ENCODE results near the gene DOK3.
A peak's percentile ranks its signal among the peaks of the same experiment; 100 is the strongest.

Gene DOK3, protein sequence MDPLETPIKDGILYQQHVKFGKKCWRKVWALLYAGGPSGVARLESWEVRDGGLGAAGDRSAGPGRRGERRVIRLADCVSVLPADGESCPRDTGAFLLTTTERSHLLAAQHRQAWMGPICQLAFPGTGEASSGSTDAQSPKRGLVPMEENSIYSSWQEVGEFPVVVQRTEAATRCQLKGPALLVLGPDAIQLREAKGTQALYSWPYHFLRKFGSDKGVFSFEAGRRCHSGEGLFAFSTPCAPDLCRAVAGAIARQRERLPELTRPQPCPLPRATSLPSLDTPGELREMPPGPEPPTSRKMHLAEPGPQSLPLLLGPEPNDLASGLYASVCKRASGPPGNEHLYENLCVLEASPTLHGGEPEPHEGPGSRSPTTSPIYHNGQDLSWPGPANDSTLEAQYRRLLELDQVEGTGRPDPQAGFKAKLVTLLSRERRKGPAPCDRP

DNA sequence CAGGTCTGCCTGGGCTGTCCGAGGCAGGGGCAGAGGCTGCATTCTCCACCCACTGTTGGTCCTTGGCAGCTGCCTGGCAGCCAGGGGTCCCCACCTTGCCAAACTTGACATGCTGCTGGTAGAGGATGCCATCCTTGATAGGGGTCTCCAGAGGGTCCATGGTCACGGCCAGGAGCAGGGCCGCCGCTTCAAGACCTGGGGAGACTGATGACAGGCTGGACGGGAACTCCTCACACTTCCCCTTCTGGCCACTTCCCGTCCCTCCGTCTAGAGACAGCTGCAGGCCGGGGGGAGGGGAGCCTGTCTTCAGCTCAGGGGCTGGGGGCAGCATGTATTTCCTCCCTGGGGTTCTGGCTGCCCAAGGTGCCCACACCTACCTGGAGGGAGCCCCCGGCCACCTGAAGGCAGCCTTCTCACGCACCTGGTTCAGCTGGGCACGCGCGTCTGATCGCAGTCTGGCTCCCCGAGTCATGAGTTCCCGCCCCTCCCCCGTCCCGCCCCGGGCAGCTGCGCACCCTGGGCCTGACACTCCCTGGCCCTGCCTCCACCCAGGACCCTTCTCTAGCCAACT, at the start of gene DOK3:
TSS of gene DOK3 (minus strand) at position 446 of the 571 bp plus-strand sequence. CDS start at position 160, 286 bp downstream.
- no peaks in the 10 kb centered on the region for H3K27me3 Mint-ChIP-seq
- H3K4me3 Mint-ChIP-seq, result no peak within 1 kb of the TSS
- peaks cover 13% of the 10 kb centered on the region for H3K36me3 Mint-ChIP-seq
- H3K4me1 Mint-ChIP-seq, result peaks cover 3% of the 10 kb centered on the region
- no peak within 1 kb of the TSS for H3K27ac Mint-ChIP-seq
- H3K9me3 Mint-ChIP-seq, result no peaks in the 10 kb centered on the region

DNA sequence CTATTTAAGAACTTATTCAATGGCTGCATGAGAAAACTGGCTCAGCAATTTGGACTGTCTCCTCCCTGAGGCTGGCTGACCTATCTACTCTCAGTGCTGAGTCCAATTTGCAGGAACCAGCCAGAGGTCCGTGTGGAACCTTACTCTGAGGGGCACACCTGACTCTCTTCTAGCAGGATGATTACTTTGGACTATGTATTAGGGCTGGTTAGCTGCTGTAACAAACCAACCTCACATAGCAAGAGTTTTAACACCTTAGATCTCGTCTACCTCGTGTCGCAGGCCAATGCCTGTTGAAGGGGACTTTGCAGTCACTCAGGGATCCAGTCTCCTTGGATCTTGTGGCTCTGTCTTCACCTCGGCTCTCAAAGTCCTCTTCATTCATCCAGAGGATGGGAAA, 48.2 kb upstream of the DOK3 start:
- no peaks in the 10 kb centered on the region for H3K27me3 Mint-ChIP-seq
- no peaks in the 10 kb centered on the region for H3K9me3 Mint-ChIP-seq
- H3K4me1 Mint-ChIP-seq, result peaks cover 16% of the 10 kb centered on the region
- H3K4me3 Mint-ChIP-seq, result no peak overlapping the region
- no peaks in the 10 kb centered on the region for H3K36me3 Mint-ChIP-seq
- no peak overlapping the region for H3K27ac Mint-ChIP-seq

DNA sequence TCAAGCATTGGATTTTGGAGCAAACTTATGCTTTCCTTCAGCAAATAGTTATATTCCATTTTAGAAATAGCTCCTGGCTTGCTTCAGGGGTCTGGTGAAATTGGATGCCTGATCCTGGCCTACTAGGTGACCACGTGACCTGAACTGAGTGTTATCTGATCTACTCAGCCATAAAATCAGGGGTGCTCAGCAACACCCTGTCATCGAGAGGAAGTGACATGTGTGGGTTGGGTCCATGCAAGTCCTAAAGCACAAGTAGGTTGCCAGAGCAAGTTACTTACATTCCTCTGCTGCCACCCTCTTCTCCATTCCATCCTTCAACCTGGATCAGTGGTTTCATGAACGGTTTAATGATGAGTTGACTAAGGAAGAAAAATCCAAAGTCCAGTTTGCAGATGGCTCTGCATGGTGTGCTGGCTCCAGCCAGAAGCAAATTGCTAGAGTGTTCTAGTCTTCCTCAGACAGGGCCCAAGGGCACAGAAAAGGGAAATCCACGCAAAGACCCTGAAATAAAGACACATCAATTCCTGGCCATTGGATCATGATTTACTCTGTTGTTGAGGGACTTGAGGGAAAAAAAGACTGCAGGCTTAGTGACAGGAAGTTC, 47.5 kb upstream of the DOK3 start:
- no peaks in the 10 kb centered on the region for H3K36me3 Mint-ChIP-seq
- H3K4me3 Mint-ChIP-seq, result no peak overlapping the region
- H3K4me1 Mint-ChIP-seq, result peaks cover 23% of the 10 kb centered on the region
- no peak overlapping the region for H3K27ac Mint-ChIP-seq
- no peaks in the 10 kb centered on the region for H3K9me3 Mint-ChIP-seq
- H3K27me3 Mint-ChIP-seq, result no peaks in the 10 kb centered on the region

DNA sequence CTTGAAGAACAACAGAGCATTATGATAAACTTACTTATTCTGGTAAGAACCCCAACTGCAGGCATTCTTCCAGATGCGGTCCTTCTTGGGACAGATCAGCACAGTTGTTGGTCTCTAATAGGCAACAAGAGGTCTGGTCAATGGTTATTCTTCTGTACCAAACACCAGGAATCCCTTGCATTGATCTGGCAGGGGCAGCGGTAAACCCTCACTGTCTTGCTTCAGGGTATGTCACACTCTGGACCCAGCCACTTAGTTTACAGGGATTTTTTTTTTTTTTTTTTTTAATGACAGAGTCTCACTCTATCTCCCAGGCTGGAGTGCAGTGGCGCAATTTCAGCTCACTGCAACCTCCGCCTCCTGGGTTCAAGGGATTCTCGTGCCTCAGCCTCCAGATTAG, 46.0 kb upstream of the DOK3 start:
- Mint-ChIP-seq H3K4me3 (peak overlapping the region; percentile 92), H3K27me3 (no peaks in the 10 kb centered on the region), H3K4me1 (peaks cover 26% of the 10 kb centered on the region), H3K36me3 (no peaks in the 10 kb centered on the region), H3K9me3 (no peaks in the 10 kb centered on the region), H3K27ac (no peak overlapping the region)

DNA sequence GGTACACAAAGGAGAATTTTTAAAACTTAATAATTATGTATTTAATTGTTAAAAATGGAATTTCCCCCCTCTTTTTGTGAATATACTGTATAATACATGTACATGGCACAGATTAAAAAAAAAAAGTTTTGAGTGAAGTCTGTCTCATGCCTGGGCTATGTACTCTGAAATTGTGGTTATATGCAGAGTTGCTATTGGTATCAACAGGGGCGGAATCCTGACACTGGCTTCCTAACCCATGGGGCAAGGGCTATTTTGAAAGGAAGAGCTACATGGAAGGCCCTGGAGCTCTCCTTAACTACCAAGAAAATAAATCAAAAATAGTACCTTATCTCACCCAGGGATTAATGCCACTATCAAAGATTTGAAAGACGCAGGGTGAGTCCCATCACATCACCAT, 45.6 kb upstream of the DOK3 start:
- no peaks in the 10 kb centered on the region for H3K27me3 Mint-ChIP-seq
- H3K27ac Mint-ChIP-seq, result no peak overlapping the region

DNA sequence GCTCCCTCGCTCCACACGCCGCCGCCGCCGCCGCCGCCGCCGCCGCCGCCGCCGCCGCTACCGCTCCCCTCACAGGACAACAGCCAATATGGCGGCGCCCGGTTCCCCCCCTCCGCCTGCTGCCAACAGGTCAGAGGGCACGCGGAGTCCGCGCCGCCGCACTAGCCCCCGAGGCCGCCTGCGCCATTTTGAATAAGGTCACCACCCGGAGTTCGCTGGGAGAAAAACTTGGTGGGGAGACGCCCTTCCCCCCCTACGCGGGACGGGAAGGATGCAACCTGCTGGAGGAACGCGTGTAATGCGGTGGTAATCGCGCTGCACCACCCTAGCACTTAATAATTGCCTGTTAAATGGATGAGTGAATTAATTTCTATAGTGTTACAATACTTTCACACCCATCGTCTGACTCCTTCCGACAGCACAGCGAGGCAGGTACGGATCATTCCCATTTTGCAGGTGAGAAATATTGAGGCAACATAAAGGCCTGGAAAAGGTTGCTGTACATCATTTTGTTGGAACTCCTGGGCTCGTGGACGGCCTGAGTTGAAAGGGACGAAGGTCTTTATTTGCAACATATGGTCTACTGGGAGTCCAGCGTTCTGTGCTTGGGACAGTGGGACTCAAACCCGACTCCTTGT, 45.0 kb upstream of the DOK3 start, which contains the start of gene FAM193B:
TSS of gene FAM193B (minus strand) at position 90 of the 638 bp plus-strand sequence. CDS start 105 bp downstream, outside the sequence.
- Mint-ChIP-seq H3K4me1 (peaks cover 32% of the 10 kb centered on the region), H3K4me3 (peak within 1 kb of the TSS; percentile 92), H3K36me3 (no peaks in the 10 kb centered on the region), H3K9me3 (no peaks in the 10 kb centered on the region), H3K27me3 (no peaks in the 10 kb centered on the region), H3K27ac (peak within 1 kb of the TSS; percentile 89)

More for the DNA sequence above, 45.6 kb upstream of the DOK3 start:
- Mint-ChIP-seq H3K36me3 (no peaks in the 10 kb centered on the region), H3K4me3 (peak overlapping the region; percentile 92), H3K9me3 (no peaks in the 10 kb centered on the region), H3K4me1 (peaks cover 28% of the 10 kb centered on the region)

DNA sequence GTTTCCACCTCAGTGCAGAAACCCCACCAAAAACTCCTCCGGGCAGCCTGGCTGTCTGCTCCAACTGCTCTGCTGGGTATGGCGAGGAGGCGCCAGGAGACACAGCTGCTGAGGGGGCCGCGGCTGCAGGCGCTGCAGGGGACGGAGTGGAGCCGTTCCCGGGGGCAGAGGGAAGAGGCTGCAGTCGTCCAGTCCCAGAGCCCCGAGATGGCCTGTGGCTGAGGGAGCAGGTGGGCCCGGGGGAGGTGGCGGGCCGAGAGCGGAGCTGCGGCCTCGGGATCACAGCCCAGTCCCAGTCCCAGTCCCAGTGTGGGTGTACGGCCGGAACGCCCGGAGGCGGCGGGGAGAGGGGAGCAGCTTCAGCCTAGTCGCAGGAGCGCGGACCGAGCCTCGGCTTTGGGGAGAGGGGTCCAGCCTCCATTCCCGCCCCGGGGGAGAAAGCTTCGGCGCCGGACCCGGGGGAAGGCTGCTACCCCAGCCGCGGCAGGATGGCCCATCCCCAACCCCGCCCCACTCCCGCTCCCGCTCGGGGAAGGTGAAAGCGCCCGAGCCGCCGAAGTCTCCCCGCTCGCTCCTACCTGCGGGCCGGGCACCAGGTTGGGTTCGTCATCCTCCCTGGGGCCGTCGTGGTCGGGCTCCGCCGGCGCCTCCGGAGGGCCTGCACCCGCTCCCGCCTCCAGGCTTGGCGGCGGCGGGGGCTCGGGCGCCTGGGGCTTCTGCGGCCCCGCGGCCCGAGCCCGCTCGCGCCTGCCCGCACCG, 44.2 kb upstream of the DOK3 start:
- Mint-ChIP-seq H3K36me3 (no peaks in the 10 kb centered on the region), H3K4me3 (peak overlapping the region; percentile 82), H3K27me3 (no peaks in the 10 kb centered on the region), H3K9me3 (no peaks in the 10 kb centered on the region), H3K27ac (no peak overlapping the region), H3K4me1 (peaks cover 35% of the 10 kb centered on the region)

DNA sequence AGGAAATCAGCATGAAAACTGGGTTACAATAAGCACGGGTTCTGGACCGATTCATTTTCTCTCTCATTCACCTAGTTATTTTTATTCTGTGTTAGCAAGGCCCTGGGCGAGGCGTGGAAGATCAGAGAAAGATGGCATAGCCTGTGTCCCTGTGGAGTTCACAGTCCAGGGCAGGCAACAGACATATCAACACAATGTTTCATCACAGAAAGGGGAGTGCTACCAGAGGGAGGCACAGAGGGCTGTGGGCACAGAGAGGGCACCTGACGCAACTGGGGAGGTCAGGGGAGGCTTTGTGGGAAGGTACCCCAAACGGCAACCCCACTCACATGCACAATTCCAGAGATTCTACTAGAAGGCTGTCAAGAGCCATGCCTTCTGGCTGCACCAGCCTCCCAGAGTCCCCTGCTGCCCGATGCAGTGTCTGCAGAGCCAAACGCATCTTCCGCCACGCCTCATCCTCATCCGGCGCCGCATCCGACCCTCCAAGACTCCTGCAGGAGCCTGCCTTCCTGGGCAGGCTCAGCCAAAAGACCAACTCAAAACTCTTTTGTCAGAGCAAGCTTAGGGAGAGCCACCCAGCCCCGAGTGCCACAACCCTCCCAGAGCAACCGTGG, 43.3 kb upstream of the DOK3 start:
- Mint-ChIP-seq H3K4me3 (peak overlapping the region; percentile 82), H3K27ac (peak overlapping the region; percentile 70), H3K9me3 (no peaks in the 10 kb centered on the region), H3K36me3 (no peaks in the 10 kb centered on the region), H3K4me1 (peaks cover 42% of the 10 kb centered on the region), H3K27me3 (no peaks in the 10 kb centered on the region)

DNA sequence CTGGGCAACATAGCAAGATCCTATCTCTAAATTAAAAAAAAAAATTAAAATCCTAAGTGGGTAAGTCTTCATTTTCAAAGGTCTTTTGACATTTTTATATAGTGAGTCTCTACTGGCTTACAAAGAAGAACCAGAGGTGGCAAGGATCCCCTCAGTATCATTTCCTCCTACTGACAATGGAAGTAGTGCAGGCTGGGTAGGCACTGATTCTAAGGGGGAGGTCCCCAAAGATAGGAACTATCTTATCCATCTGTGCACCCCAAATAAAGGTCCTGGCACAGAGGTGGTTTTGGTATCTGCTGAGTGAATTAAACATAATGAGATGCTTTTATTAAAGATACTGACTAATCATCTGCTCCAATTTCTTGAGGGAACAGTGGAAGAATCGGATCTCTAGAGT, 40.5 kb upstream of the DOK3 start:
- no peaks in the 10 kb centered on the region for H3K9me3 Mint-ChIP-seq
- H3K27ac Mint-ChIP-seq, result no peak overlapping the region
- no peak overlapping the region for H3K4me3 Mint-ChIP-seq
- peaks cover 56% of the 10 kb centered on the region for H3K4me1 Mint-ChIP-seq
- no peaks in the 10 kb centered on the region for H3K27me3 Mint-ChIP-seq
- H3K36me3 Mint-ChIP-seq, result peaks cover 6% of the 10 kb centered on the region

DNA sequence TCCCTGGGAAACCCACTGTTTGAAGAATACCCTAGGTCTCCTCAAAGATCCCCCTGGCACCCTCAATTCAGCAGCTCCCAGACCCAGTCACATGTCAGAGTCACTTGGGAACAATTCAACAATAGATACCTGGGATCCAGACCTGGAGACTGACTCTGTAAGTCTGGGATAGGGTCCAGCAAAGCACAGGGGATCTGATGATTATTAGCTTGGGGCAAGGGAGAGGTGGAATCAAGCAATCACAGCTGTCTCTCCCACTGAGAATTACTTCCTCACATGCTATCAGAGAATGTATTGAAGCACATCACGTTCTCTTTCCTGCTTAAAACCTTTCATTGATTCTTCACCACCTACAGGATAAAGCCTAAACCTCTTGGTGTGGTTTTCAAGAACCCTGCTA, 38.9 kb upstream of the DOK3 start:
- H3K9me3 Mint-ChIP-seq, result no peaks in the 10 kb centered on the region
- H3K4me3 Mint-ChIP-seq, result no peak overlapping the region
- H3K27me3 Mint-ChIP-seq, result no peaks in the 10 kb centered on the region
- H3K27ac Mint-ChIP-seq, result no peak overlapping the region
- peaks cover 6% of the 10 kb centered on the region for H3K36me3 Mint-ChIP-seq
- H3K4me1 Mint-ChIP-seq, result peaks cover 51% of the 10 kb centered on the region

DNA sequence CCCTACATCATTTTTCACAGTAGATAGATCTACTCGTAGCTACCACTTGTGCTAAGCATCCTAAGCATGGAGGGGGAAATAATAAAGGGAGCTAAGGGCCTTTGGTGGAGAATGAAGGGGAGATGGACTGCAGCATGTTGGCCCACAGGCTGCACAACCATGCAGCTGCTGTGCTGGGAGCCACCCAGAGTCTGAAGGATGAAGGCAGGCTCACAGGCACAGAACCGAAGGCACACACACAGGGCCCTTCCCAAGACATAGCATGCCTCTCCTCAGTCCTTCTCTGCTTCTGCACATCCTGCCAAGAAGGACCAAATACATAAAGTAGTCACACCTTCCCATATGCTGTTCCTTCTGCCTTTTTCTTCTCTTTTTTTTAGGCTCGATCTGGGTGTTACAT, 38.1 kb upstream of the DOK3 start:
- Mint-ChIP-seq H3K9me3 (no peaks in the 10 kb centered on the region), H3K36me3 (peaks cover 6% of the 10 kb centered on the region), H3K27ac (no peak overlapping the region), H3K4me1 (peaks cover 49% of the 10 kb centered on the region), H3K27me3 (no peaks in the 10 kb centered on the region), H3K4me3 (no peak overlapping the region)

DNA sequence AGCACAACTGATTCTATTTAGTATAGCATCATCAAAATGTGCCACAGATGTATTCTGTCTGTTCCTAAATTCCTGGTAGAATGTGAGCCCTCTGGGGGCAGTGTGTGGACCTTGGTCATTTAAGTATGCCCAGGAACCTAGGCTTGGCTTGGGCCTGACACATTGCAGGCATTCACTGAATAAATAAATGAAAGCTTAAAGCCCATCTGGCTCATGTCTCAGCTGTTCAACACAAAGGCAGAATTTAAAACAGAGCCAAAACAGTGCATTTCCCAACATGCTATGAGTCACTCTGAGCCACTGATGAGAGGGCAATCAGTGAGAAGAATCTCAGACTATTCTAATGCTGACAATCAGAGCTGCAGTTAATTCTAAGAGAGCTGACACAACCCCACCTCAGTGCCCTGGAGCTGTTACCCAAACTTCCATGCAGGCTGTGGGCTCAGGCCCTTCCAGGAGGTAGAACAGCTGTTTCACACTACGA, 36.7 kb upstream of the DOK3 start:
- Mint-ChIP-seq H3K36me3 (peaks cover 11% of the 10 kb centered on the region), H3K4me3 (no peak overlapping the region), H3K9me3 (no peaks in the 10 kb centered on the region), H3K27ac (no peak overlapping the region), H3K4me1 (peaks cover 47% of the 10 kb centered on the region), H3K27me3 (no peaks in the 10 kb centered on the region)

DNA sequence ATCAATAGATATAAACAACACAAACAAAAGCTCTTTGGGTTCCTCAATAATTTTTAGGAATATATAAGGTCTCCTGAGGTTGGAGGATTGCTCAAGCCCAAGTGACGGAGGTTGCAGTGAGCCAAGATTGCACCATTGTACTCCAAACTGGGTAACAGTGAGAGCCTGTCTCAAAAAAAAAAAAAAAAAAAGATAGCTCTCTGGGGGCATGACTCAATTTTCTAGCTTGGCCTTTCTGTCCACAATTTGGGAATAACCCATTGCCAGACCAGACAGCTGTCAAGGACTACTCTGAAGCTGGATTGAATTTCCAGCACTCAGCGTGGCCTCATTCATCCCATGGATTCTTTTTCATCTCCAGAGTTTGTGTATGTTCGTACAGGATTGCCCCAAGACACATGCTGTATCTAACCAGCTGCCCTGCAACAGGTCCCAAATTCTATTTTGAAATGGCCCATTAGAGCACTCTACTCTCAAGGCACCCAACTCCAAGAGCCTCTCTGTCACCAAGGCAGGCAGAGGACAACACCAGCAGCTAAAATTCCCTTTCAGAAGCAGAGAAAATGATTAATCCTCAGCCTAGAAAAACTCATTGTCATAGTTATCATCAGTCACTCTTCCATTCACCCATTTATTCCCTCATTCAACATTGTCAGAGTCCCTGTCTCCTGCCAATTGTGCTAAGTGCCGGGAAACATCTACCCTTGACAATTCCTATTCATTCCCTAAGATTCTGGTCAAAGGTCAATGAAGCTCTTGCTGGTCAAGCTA, 36.0 kb upstream of the DOK3 start:
- Mint-ChIP-seq H3K4me1 (peaks cover 47% of the 10 kb centered on the region), H3K27me3 (no peaks in the 10 kb centered on the region), H3K9me3 (no peaks in the 10 kb centered on the region), H3K27ac (peak overlapping the region; percentile 1), H3K36me3 (peaks cover 11% of the 10 kb centered on the region), H3K4me3 (no peak overlapping the region)

DNA sequence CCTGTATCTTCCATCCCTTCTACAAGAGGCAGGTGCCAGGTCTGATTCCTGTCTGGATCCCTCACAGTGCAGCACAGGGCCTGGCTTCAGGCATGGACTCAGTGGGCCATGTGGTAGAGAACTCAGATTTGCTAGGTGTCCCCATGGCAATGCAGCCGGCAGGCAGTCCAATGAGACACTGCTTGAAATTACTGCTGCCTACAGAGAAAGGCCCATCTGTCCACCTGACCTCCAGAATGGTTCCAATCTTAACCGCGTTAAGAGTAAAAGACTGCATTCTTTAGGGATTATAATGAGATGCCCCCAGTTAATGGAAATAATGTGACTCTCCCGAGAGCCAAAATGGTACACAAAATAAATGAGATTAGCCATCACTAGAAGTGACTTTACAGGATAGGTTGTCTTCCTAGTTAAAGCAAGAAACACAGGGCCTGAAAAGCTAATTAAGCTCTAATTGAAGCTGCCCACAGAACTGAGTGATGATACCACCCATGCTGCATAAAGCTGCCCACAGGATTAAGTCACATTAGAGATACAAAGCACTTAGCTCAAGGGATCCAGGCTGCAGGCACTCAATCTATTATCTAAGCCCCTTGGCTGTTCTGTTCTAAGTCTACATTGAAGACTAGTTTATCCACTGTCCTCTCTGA, 33.3 kb upstream of the DOK3 start:
- Mint-ChIP-seq H3K9me3 (no peaks in the 10 kb centered on the region), H3K27me3 (no peaks in the 10 kb centered on the region), H3K36me3 (peaks cover 14% of the 10 kb centered on the region), H3K4me1 (peaks cover 31% of the 10 kb centered on the region), H3K27ac (peak overlapping the region; percentile 53), H3K4me3 (no peak overlapping the region)

All from activated naive CD4-positive, alpha-beta T cell treated with anti-CD3 and anti-CD28 coated beads, Interleukin-2, amount 50 U/mL, for 24 hours (primary cell).